ENCODE measurements around the gene FBXO15. TPM values are rescaled to one million over a fixed set of nuclear protein-coding genes. Genes with fewer than 3 reads are reported as not detected.

FBXO15 gene
- total and polyA plus RNA-seq, 2 donors (not counting 1 experiment from before 2014, with no cell fraction given), result 0.77 to 0.83 TPM

- Histone ChIP-seq H3K9ac (ENCODE audit: insufficient read depth, low read length) (no peak overlapping the region), H3K4me2 (ENCODE audit: extremely low read depth, insufficient read depth, low read length) (no peak overlapping the region), H3K4me1 (ENCODE audit: control insufficient read depth, extremely low read depth, insufficient read depth, low read length) (no peaks in the 10 kb centered on the region), H4K20me1 (ENCODE audit: control insufficient read depth, extremely low read depth, insufficient read depth, low read length) (no peaks in the 10 kb centered on the region), H2AFZ (ENCODE audit: low read length) (peak overlapping the region; percentile 48), H3K27me3 (ENCODE audit: control insufficient read depth, insufficient read depth, low read length) (no peaks in the 10 kb centered on the region), H3K79me2 (ENCODE audit: control insufficient read depth, insufficient read depth, low read length) (no peaks in the 10 kb centered on the region), H3K36me3 (ENCODE audit: control insufficient read depth, insufficient read depth, low read length) (no peaks in the 10 kb centered on the region), H3K9me3 (ENCODE audit: control insufficient read depth, insufficient read depth, low read depth, low read length) (no peaks in the 10 kb centered on the region), H3K4me3 (replicated peaks in 1 of 4; ENCODE audit: control extremely low read depth in 1 of 4, insufficient read depth in 1 of 4, low read depth in 3 of 4, low read length in 4 of 4) (no peak overlapping the region), H3K27ac (ENCODE audit: insufficient read depth, low read length) (no peak overlapping the region)
- TF ChIP-seq CTCF (conservative IDR thresholded peaks at IDR 0.05 in 1 of 2, IDR thresholded peaks at IDR 0.05 in 1 of 2; ENCODE audit: low read depth in 1 of 2, low read length in 2 of 2) (peak; percentile 73 to 79), EZH2 (IDR thresholded peaks at IDR 0.05; ENCODE audit: low read length, missing control alignments) (no peak)
- peak; percentile 35 to 58 for DNase-seq (ENCODE audit: low read depth in 2 of 2)
These were observed 30.7 kb downstream of the FBXO15 start for GRCh38 chr18:74116633-74117554.

GRCh38 chr18:74115046-74115445 lies 32.6 kb downstream of the FBXO15 start:
- Histone ChIP-seq H3K4me1 (ENCODE audit: control insufficient read depth, extremely low read depth, insufficient read depth, low read length) (no peaks in the 10 kb centered on the region), H3K9me3 (ENCODE audit: control insufficient read depth, insufficient read depth, low read depth, low read length) (no peaks in the 10 kb centered on the region), H3K79me2 (ENCODE audit: control insufficient read depth, insufficient read depth, low read length) (no peaks in the 10 kb centered on the region), H3K27me3 (ENCODE audit: control insufficient read depth, insufficient read depth, low read length) (no peaks in the 10 kb centered on the region), H3K27ac (ENCODE audit: insufficient read depth, low read length) (no peak overlapping the region), H3K36me3 (ENCODE audit: control insufficient read depth, insufficient read depth, low read length) (no peaks in the 10 kb centered on the region), H4K20me1 (ENCODE audit: control insufficient read depth, extremely low read depth, insufficient read depth, low read length) (no peaks in the 10 kb centered on the region), H2AFZ (ENCODE audit: low read length) (peak overlapping the region; percentile 6), H3K4me3 (replicated peaks in 1 of 4; ENCODE audit: control extremely low read depth in 1 of 4, insufficient read depth in 1 of 4, low read depth in 3 of 4, low read length in 4 of 4) (no peak overlapping the region), H3K9ac (ENCODE audit: insufficient read depth, low read length) (no peak overlapping the region), H3K4me2 (ENCODE audit: extremely low read depth, insufficient read depth, low read length) (no peak overlapping the region)
- no peak for TF ChIP-seq CTCF (conservative IDR thresholded peaks at IDR 0.05 in 1 of 2, IDR thresholded peaks at IDR 0.05 in 1 of 2; ENCODE audit: low read depth in 1 of 2, low read length in 2 of 2)
- no peak for TF ChIP-seq EZH2 (IDR thresholded peaks at IDR 0.05; ENCODE audit: low read length, missing control alignments)
- DNase-seq (ENCODE audit: low read depth in 2 of 2), result peak in 1 of 2 donors; percentile 79

GRCh38 chr18:74114116-74114515 lies 33.5 kb downstream of the FBXO15 start:
- Histone ChIP-seq H3K9me3 (ENCODE audit: control insufficient read depth, insufficient read depth, low read depth, low read length) (no peaks in the 10 kb centered on the region), H4K20me1 (ENCODE audit: control insufficient read depth, extremely low read depth, insufficient read depth, low read length) (no peaks in the 10 kb centered on the region), H3K4me2 (ENCODE audit: extremely low read depth, insufficient read depth, low read length) (no peak overlapping the region), H3K79me2 (ENCODE audit: control insufficient read depth, insufficient read depth, low read length) (no peaks in the 10 kb centered on the region), H3K9ac (ENCODE audit: insufficient read depth, low read length) (no peak overlapping the region), H3K36me3 (ENCODE audit: control insufficient read depth, insufficient read depth, low read length) (no peaks in the 10 kb centered on the region), H3K27ac (ENCODE audit: insufficient read depth, low read length) (no peak overlapping the region), H3K4me1 (ENCODE audit: control insufficient read depth, extremely low read depth, insufficient read depth, low read length) (no peaks in the 10 kb centered on the region), H3K27me3 (ENCODE audit: control insufficient read depth, insufficient read depth, low read length) (no peaks in the 10 kb centered on the region), H2AFZ (ENCODE audit: low read length) (no peak overlapping the region), H3K4me3 (replicated peaks in 1 of 4; ENCODE audit: control extremely low read depth in 1 of 4, insufficient read depth in 1 of 4, low read depth in 3 of 4, low read length in 4 of 4) (no peak overlapping the region)
- TF ChIP-seq CTCF (conservative IDR thresholded peaks at IDR 0.05 in 1 of 2, IDR thresholded peaks at IDR 0.05 in 1 of 2; ENCODE audit: low read depth in 1 of 2, low read length in 2 of 2), result no peak
- DNase-seq (ENCODE audit: low read depth in 2 of 2), result peak in 1 of 2 donors; percentile 6

All from fibroblast of lung (primary cell).